NCI-H2196 (cell line): ENCODE measurements around the gene SPTB.
A peak's percentile ranks its signal among the peaks of the same experiment; 100 is the strongest.

ENCODE experiments used
- DNase-seq: peaks from one replicate; lab custom pipeline; 2025; ENCODE audit not compliant: unreplicated experiment; lab: John Stamatoyannopoulos, UW

SPTB gene

GRCh38 chr14:64792871-64793560 is 86.7 kb downstream of the SPTB start:
- DNase-seq = no peak

- no peak for DNase-seq
These were observed 87.5 kb downstream of the SPTB start for GRCh38 chr14:64792231-64792630.

DNA sequence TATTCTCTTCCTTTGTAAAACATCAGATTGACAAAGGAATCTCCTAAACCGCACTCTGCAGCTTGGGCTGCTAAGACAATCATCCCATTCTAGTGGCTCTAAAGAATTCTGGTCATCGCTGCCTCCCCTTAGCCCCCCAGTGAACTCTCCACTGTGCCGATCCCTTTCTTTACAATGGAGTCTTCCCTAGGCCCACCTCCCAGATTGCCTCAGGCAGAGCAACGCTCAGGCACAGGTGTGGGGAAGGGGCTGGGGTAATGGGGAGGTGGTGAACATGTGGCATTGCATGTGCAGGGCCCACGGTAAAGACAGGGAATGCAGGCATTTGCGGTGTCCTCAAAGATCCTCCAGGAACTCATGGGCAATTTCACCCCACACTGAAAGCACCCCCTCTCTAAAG is 89.2 kb downstream of the SPTB start:
- no peak for DNase-seq

DNA sequence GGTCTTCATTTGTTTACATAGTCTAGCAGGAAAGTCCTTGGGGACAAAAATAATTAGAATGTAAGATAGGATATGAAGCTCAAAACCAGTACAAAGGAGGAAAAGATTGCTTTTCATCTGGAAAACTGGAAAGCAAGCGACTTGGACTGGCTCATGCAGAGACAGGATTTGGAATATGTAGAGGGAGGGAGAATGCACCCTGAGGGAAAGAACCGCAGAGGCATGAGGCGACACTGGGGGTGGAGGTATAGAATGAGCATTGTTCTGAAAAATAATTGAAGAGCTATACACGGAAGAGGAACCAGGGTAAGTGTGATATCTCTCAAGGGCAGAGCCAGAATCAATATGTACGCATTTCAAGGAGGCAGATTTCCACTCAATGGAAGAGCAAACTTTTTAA is 90.0 kb downstream of the SPTB start:
- DNase-seq = no peak

- DNase-seq = peak; percentile 90
These were observed 91.0 kb downstream of the SPTB start for GRCh38 chr14:64788706-64789105.

- DNase-seq = no peak
These were observed 92.1 kb downstream of the SPTB start for GRCh38 chr14:64787619-64788018.

GRCh38 chr14:64786296-64787149 is 93.2 kb downstream of the SPTB start:
- DNase-seq = no peak

DNA sequence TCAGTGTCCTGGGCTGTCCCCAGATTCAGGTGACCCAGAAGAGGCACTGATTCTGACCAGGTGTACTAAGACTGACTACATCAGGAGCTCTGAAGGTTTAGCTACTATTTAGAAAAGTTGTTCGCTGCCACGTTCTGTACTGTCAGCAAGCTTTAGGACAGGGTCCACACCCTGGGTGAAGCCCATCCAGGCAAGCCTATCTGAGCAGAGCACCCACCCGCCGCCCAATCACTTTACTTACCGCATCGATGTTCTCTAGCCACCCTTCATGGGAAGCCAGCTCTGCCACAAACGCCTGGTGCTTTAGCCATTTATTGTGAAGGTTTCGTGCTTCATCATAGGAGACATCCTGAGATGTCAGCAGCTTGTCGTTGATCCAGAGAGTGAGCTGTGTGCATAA is 95.7 kb downstream of the SPTB start:
- DNase-seq = no peak

DNA sequence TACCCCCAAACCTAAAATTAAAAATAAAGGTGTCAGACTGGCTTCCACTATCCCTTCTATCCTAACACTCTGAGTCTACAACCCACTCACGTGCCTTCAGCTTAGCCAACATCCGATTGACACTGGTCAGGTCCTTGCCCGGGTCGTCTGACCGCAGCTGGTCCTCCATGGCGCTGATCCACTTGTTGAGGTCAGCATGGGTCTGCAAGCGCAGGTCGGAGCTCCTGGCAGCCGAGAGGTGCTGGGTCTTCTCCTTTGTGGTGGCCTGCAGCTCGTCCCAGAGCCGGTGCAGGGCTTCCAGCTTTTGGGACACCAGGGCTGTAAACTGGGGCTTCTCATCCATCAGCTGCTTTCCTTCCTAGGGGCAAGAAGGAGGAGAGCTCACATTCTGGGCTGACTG is 97.5 kb downstream of the SPTB start:
- DNase-seq = no peak

DNA sequence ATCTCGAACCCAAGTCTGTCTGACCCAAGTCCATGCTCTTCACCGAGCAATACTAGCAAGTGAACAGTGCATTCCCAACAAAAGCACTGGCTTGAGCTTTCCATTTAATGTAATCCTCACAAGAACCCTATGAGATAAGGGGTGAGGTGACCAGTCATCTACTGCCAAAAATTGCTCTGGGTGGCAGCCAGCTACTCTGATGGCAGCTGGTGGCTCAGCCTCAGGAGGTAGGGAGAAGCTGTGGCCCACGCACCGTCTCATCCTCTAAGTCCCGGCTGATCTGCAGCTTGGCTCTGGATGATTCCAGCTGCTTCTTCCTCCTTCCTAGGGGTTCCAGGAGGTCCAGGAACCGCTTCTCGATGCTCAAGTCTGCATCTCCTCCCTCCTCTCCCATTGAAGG is 100.2 kb downstream of the SPTB start:
- no peak for DNase-seq

DNA sequence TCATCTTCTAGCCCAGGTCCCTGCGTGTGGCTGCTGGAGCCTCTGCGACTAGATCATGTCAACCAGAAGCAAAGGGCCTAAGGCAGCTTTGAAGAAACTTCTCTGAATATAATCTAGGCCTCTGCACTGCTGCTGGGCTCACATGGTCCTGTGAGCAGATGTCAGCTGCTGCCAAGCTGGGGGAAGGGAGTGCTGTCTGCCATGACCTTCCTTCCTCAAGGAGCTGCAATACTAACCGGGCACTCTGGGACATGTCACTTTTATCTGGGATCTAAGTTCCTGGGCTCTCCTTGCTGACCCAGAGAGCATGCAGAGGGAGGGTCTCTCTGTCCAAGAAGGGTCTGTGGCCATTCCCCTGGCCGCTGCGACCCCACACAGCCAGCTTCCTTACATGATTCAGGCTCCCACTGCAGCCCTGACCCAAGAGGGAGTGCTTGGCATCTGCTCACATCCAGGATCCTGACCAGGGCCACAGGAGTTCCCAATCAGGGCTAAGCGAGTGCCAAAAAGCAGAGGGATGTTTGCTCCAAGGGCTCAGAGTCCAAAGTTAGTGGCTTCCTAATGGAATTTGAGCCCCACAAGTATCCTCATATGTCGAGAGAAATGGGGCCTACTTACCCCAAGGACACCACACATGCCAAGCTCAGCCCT is 101.5 kb downstream of the SPTB start:
- DNase-seq = no peak

GRCh38 chr14:64777461-64777860 is 102.2 kb downstream of the SPTB start:
- DNase-seq = no peak

DNA sequence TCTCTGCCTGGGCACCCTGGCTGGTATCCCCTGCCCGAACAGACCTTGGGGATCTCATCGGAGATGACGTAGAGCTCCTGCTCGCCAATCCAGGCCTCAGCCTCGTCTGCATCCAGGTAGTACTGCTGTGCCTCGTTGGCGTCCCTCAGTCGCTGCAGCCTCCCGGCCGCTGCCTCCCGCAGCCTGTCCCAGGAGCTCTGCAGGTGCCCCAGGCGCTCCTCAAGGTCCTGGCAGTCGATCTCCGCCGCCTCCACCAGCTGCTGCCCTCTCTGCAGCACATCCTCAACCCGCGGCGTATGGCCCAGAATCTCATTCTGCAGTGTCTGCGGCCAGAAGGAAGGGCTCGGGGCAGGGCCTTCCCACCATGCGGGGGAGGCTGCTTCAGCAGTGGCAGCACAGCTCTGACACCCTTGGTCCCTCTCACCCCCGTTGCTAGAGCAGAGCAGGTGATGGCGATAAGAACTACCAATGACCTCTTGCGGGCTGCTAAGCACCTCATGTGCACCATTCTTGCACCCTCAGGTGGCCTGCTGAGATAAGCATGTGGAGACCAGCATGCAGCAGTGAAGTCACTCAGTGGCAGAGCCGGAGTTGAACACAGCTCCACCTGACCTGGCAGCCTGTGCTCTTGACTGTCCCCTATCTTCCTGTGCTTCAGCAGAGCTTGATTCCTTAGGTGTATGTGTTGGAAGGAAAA is 104.5 kb downstream of the SPTB start:
- DNase-seq = no peak

DNA sequence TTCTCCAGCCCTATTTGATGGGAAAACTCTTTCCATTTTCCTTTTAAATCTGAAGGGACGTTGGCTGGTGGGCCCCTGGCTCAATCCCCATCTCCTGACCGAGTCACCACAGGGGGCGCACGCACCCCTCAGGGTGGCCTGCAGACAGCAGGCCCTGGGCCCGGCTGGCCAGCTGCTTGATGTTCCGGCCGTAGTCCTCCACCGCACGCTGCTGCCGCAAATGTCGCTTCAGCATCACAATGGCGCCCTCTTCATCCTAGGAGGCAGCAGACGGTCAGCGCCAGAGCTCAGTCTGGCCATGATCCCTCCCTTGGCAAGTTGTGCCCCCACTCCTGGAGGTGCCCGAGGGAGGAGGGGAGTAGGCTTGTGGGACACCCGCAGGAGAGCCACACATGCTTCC is 105.4 kb downstream of the SPTB start:
- DNase-seq = no peak

DNA sequence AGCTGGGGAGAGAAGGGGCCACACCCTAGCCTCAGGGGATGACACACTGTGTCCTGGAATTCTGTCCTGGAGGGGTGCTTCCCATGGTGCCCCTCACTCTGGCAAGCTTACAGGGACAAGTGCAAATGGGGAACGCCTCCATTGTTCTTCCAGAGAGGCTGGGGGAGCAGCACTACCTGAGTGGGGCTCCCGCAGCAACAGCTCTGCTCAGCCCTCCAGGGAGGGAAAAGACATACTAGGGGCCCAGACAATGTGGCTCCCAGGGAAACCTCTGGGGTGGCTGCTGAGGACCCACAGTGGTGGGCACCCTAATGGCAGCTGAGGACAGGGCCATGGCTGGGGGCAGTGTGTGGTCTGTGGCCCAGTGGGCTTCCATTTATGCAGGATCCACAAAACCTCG is 106.1 kb downstream of the SPTB start:
- no peak for DNase-seq

DNA sequence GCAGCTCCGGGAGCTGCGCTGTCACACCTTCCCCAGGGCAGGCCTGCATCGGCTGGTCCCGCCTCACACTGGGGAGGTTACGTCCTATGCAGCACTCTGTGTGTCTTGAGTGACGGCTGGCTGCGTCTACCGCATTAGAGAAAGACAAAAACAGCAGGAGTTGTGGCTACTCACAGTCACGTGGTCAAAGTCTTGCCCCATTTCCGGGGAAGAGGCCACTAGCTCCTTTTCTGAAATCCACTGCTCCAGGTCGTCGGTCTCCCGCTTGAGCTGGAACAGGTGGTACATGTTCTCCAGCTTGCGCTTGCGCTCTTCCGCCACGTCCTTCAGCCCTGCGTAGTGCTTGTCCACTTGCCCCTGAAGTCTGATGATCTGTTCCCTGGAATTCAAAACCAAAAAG is 106.7 kb downstream of the SPTB start:
- no peak for DNase-seq

DNA sequence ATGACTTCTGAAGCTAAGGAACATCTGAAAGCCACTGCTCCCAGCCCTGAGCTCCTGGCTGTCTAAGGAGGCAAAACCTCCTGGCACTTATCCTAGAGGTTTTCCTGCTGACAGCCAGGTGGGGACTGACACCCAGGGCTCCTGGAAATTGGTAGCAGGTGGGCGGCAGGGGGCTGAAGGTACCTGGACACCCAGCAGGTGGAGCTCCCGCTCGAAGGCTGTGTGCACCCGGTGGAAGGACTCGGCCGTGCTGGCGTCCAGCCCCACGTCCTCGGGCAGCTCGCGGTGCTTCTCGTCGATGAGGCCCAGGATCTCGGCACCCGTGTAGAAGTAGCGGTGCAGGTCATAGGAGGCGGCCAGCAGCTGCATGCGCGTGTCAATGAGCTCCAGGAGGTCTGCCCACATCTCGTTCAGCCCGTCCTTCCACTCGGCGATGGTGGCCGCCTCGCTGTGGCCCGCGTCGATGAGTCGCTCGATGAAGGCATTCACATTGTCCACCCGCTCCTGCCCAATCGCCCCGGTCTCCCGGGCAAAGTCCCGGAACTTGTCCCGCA is 107.2 kb downstream of the SPTB start:
- DNase-seq = no peak

DNA sequence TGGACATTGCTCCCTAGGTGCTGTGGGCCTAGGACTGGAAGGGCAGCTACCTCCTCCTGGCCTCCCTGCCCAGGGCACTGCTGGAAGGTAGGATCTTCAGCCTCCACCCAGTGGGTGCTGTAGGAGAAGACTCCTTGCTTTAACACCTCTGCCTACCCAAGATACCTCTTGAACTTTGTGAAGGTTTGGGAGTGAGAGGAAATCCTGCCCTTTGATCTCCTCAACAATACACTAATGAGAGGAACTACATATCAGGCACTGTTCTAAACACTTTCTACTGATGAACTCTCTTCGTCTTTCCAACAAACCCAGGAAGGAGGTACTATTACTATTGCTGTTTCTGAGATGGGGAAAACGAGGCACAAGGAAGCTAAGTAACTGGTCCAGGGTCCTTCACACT is 108.5 kb downstream of the SPTB start:
- no peak for DNase-seq

GRCh38 chr14:64770751-64771150 is 109.0 kb downstream of the SPTB start:
- no peak for DNase-seq

DNA sequence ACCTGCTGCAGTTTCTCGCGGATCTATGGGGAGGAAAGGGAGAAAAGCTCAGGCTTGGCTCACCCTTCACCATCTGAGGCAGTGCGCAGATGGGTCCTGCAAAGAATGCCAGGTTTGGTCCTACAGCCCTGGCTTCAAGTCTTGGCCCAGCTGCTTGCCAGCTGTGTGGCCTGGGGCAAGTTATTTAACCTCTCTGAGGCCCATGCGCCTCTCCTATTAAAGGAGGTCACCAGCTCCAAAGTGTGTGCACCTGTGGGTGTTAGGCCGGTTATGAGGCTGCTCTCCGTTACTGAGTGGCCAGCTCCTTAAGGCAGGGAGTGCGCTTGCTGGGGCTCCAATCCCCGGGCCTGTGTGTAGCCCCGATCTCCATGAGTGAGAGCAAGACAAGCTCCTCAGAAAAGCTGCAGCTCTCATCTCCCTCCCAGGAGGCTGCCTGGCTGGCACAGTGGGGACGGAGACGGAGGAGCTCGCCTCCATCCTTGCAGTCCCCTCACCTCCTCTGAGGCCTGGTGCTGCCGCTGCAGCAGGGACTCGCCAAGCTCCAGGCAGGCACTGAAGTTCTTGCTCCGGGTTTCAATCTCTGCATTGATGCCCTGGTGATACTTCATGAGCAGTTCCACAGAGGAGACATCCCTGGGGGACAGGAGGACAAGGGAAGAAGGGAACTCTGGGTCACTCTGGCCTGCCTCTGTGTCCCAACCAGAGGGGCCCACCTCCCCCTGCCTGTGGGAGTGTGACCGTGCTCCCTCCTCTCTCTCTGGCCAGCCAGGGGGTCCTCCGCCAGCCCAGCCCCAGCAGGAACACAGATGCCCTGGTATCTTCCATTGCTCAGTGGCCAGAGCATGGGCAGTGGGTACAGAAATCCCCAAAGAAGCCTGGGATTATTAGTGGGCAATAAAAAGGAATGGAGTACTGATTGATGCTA is 110.3 kb downstream of the SPTB start:
- DNase-seq = no peak
